HEK293T (cell line): ENCODE measurements around the gene DMD.

Experiments
- CTCF ChIA-PET: fragments of 350-600 bp; formaldehyde crosslinking; extraction: SDS; loops from one replicate; lab custom pipeline; 2021; ENCODE audit warnings: antibody characterized with exemption, inconsistent platforms; lab: Yijun Ruan, JAX
- POLR2A ChIA-PET: fragments of 350-600 bp; formaldehyde crosslinking; extraction: SDS; loops from one replicate; lab custom pipeline; 2020; ENCODE audit warnings: antibody characterized with exemption, inconsistent platforms; lab: Yijun Ruan, JAX
- DNase-seq: peaks from one replicate; pipeline ENCODE4 v3.0.0; 2012; ENCODE audit warnings: mixed read lengths; ENCODE audit errors: extremely low spot score
- ARNT ChIP-seq: fragments of 450-650 bp; IDR thresholded peaks from 2 replicates; pipeline ENCODE4 v1.6.1; 2017; ENCODE audit warnings: mild to moderate bottlenecking
- BHLHE40 ChIP-seq: fragments of 450-650 bp; IDR thresholded peaks from 2 replicates; pipeline ENCODE4 v1.6.1; 2016; ENCODE audit warnings: mild to moderate bottlenecking, moderate library complexity, borderline replicate concordance
- CTBP1 ChIP-seq: fragments of 450-650 bp; IDR thresholded peaks from 2 replicates; pipeline ENCODE4 v1.6.1; 2016; ENCODE audit warnings: borderline replicate concordance
- ELF4 ChIP-seq: fragments of 450-650 bp; IDR thresholded peaks from 2 replicates; pipeline ENCODE4 v1.6.1; 2017; ENCODE audit warnings: antibody characterized with exemption
- FOXA1 ChIP-seq: fragments of 450-650 bp; IDR thresholded peaks from 2 replicates; pipeline ENCODE4 v1.6.1; 2016; ENCODE audit warnings: mild to moderate bottlenecking
- FOXK2 ChIP-seq: fragments of 450-650 bp; IDR thresholded peaks from 2 replicates; pipeline ENCODE4 v1.6.1; 2016; ENCODE audit warnings: mild to moderate bottlenecking
- FOXM1 ChIP-seq: fragments of 450-650 bp; IDR thresholded peaks from 2 replicates; pipeline ENCODE4 v1.6.1; 2017; ENCODE audit warnings: mild to moderate bottlenecking, borderline replicate concordance
- HDGF ChIP-seq: fragments of 450-650 bp; IDR thresholded peaks from 2 replicates; pipeline ENCODE4 v1.6.1; 2017; ENCODE audit warnings: antibody characterized with exemption, borderline replicate concordance
- L3MBTL2 ChIP-seq: fragments of 450-650 bp; conservative IDR thresholded peaks from 2 replicates; pipeline ENCODE4 v1.6.1; 2016; ENCODE audit warnings: mild to moderate bottlenecking
- LEF1 ChIP-seq: fragments of 450-650 bp; IDR thresholded peaks from 2 replicates; pipeline ENCODE4 v1.6.1; 2017; ENCODE audit warnings: mild to moderate bottlenecking, borderline replicate concordance
- NFRKB ChIP-seq: fragments of 450-650 bp; IDR thresholded peaks from 2 replicates; pipeline ENCODE4 v1.6.1; 2016; ENCODE audit warnings: mild to moderate bottlenecking, moderate library complexity
- SP1 ChIP-seq: fragments of 450-650 bp; IDR thresholded peaks from 2 replicates; pipeline ENCODE4 v1.6.1; 2017
- SUZ12 ChIP-seq: fragments of 450-650 bp; IDR thresholded peaks from 2 replicates; pipeline ENCODE4 v1.6.1; 2016; ENCODE audit warnings: mild to moderate bottlenecking
- TARDBP ChIP-seq: fragments of 450-650 bp; IDR thresholded peaks from 2 replicates; pipeline ENCODE4 v1.6.1; 2016
- ZNF384 ChIP-seq: fragments of 450-650 bp; IDR thresholded peaks from 2 replicates; pipeline ENCODE4 v1.6.1; 2016
- TF ChIP-seq, protein P1 (sequence below): fragments of 450-650 bp; IDR thresholded peaks from 2 replicates; pipeline ENCODE4 v1.6.1; 2016

DMD gene

DNA sequence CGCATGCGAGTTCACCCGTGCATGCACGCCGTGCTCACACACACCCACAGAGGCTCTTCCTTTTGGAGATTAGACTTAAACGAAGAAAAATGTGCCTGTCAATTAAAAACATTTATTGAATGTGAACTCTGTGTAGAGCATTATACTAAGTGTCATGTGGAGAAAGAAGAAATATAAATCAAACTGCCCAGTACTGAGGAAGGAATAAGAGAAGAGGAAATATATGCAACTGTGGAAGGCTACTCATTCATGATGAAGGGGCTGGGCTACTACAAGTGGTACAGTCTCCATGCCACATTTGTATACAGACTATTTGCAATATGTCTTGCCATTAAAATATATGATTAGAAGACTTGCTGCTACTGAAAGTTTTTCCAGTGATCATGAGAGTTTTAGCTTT, 714.7 kb downstream of the DMD start:
- ChIA-PET CTCF (no interaction called here), POLR2A (no interaction called here)
- DNase-seq = no peak
- no peak for TF ChIP-seq FOXK2
- no peak for TF ChIP-seq ARNT
- TF ChIP-seq SP1 = no peak
- no peak for TF ChIP-seq FOXM1
- TF ChIP-seq TARDBP = no peak
- TF ChIP-seq FOXA1 = no peak
- no peak for TF ChIP-seq ELF4
- TF ChIP-seq ZNF384 = no peak
- TF ChIP-seq SUZ12 = no peak
- TF ChIP-seq, protein P1, sequence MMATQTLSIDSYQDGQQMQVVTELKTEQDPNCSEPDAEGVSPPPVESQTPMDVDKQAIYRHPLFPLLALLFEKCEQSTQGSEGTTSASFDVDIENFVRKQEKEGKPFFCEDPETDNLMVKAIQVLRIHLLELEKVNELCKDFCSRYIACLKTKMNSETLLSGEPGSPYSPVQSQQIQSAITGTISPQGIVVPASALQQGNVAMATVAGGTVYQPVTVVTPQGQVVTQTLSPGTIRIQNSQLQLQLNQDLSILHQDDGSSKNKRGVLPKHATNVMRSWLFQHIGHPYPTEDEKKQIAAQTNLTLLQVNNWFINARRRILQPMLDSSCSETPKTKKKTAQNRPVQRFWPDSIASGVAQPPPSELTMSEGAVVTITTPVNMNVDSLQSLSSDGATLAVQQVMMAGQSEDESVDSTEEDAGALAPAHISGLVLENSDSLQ = no peak
- TF ChIP-seq BHLHE40 = no peak
- TF ChIP-seq NFRKB = no peak
- no peak for TF ChIP-seq L3MBTL2
- no peak for TF ChIP-seq CTBP1
- TF ChIP-seq HDGF = no peak
- TF ChIP-seq LEF1 = no peak

DNA sequence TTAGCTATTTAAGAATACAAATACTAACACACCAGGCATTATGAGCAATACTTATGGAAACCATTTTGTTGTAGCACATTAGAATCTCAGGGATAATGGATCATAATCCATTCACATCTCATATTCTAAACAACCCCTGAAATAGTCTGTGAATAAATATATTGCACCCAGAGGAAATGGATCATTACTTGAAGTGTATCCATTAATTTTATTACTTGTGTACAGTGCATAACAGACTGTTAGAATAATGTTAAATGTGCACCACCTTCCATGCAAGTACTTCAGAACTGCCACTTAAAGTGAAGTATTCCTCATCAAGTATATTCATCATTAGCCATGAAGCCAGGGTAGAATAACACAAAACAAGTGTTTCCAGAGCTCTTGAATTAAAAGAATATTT, 715.5 kb downstream of the DMD start:
- ChIA-PET POLR2A (no interaction called here), CTCF (no interaction called here)
- no peak for TF ChIP-seq CTBP1
- no peak for TF ChIP-seq TARDBP
- no peak for TF ChIP-seq NFRKB
- TF ChIP-seq FOXK2 = no peak
- no peak for TF ChIP-seq ZNF384
- TF ChIP-seq HDGF = no peak
- TF ChIP-seq, protein P1 = no peak
- TF ChIP-seq FOXM1 = no peak
- TF ChIP-seq LEF1 = no peak
- no peak for TF ChIP-seq SP1
- no peak for TF ChIP-seq BHLHE40
- no peak for TF ChIP-seq ARNT
- no peak for TF ChIP-seq L3MBTL2
- TF ChIP-seq SUZ12 = no peak
- TF ChIP-seq ELF4 = no peak
- no peak for DNase-seq

DNA sequence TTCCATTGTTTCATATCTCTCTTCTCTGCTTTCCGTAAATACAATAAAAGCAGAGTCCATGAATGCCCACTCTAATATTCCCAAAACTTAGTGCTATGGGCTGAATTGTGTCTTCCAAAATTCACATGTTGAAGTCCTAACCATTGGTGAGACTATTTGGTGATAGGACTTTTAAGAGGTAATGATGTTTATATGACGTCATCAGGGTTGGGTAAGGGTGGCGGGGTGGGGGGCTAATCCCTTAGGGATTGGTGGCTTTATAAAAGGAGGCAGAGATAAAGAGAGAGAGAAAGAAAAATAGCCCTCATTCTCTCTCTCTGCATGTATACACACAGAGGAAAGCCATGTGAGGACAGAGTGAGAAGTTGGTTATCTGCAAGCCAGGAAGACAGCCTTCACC, 722.2 kb downstream of the DMD start:
- no peak for DNase-seq
- TF ChIP-seq FOXM1 (no peak), LEF1 (no peak), TARDBP (no peak), HDGF (no peak), NFRKB (no peak), ZNF384 (no peak), FOXK2 (no peak), SUZ12 (no peak), SP1 (no peak), BHLHE40 (no peak), FOXA1 (no peak), ARNT (no peak), ELF4 (no peak), L3MBTL2 (no peak), CTBP1 (no peak)
- TF ChIP-seq, protein P1 = no peak
- ChIA-PET CTCF (no interaction called here), POLR2A (no interaction called here)

DNA sequence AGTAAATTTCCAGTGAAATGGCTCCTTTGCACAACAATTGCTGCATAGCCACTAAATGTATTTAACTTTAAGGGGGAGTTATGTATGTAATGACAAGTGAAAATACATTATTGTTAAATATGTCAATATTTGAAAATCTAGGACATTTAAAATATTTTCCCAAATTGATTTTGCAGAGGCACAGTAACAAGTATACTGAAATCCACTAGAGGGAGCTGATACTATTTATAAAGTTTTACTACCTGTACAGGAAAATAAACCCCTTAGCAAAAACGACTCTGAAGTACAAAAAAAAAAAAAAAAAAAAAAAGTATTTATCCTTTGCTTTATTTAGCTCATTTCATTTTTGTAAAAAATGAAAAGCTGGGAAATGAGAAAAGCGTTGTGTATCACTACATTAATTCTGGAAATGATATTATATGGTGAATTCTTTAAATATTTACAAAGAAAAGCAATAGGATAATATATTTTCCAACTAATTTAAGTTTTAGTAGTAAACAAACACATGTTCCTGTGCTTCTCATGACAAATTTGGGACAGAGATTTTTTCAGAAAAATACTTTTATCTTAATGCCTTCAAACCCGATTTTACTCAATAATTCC, 727.7 kb downstream of the DMD start:
- POLR2A ChIA-PET = no interaction called here
- TF ChIP-seq FOXM1 = no peak
- CTCF ChIA-PET = interaction anchor here (0.7 kb wide), 1 partner anchor 382 kb away, joined by 3 read pairs; no protein-coding TSS in a partner anchor
- no peak for DNase-seq

DNA sequence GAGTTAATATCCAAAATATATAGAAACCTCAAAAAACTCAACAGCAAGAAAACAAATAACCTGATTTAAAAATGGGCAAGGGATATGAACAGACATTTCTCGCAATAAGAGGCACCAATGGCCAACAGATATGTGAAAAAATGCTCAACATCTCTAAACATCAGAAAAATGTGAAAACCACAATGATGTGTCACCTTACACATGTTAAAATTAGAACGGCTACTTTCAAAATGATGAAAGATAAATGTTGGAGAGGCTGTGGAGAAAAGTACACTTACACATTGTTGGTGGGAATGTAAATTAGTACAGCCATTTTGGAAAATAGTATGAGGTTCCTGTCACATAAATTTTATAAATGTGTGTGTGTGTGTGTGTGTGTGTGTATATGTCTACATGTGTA, 731.3 kb downstream of the DMD start:
- no peak for TF ChIP-seq L3MBTL2
- no peak for TF ChIP-seq ELF4
- TF ChIP-seq, protein P1 = no peak
- no peak for TF ChIP-seq NFRKB
- no peak for TF ChIP-seq TARDBP
- no peak for TF ChIP-seq ARNT
- no peak for TF ChIP-seq FOXM1
- no peak for TF ChIP-seq FOXA1
- TF ChIP-seq LEF1 = no peak
- no peak for TF ChIP-seq FOXK2
- no peak for TF ChIP-seq HDGF
- TF ChIP-seq BHLHE40 = no peak
- no peak for TF ChIP-seq ZNF384
- no peak for TF ChIP-seq SP1
- TF ChIP-seq CTBP1 = no peak
- POLR2A ChIA-PET = no interaction called here
- CTCF ChIA-PET = no interaction called here
- no peak for DNase-seq

DNA sequence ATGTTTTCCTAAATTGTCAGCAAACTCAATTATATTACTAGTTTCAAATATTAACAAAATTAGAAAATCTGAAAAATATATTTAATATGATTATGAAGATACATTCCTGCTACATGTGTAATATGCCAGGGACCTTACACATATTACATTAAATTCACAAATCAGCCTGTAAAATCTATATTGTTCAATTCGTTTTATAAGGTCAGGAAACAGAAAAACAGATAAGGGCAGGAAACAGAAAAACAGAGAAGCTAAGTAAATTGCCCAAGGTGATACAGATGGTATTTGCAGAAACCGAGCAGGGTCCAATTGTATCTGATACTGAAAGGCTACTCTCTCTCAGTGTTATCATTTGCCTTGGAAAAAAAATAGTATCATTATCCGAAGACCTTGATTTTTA, 739.0 kb downstream of the DMD start:
- no peak for DNase-seq
- CTCF ChIA-PET = no interaction called here
- POLR2A ChIA-PET = no interaction called here
- TF ChIP-seq ELF4 (no peak), SUZ12 (no peak), L3MBTL2 (no peak), ARNT (no peak), TARDBP (no peak), FOXM1 (no peak), BHLHE40 (no peak), SP1 (no peak), CTBP1 (no peak)
- TF ChIP-seq, protein P1 = no peak
